HG03442 (cell line): ENCODE results near the gene SVOP.
"Not testable (repeated sequence)": the region's sequence is repeated elsewhere in the genome, so short reads cannot be mapped to it uniquely, and the experiment has no call there.

Source experiments
- ATAC-seq: cut with Tn5 transposase; IDR thresholded peaks from one replicate; pipeline ENCODE4 v1.9.1; 2021; ENCODE audit warnings: mild to moderate bottlenecking, moderate library complexity; ENCODE audit not compliant: unreplicated experiment

The SVOP gene

GRCh38 chr12:109033239-109034196 lies 12.7 kb upstream of the SVOP start:
- ATAC-seq = no peak

- no peak for ATAC-seq
These were observed 8.5 kb upstream of the SVOP start for GRCh38 chr12:109029411-109029810.

GRCh38 chr12:109028624-109029023 lies 7.8 kb upstream of the SVOP start:
- not testable (repeated sequence) for ATAC-seq

GRCh38 chr12:109027767-109028166 lies 6.9 kb upstream of the SVOP start:
- ATAC-seq = no peak

GRCh38 chr12:109020146-109020795 lies 597 bp downstream of the SVOP start:
- no peak for ATAC-seq

- no peak for ATAC-seq
These were observed 2.6 kb downstream of the SVOP start for GRCh38 chr12:109018296-109018695.

GRCh38 chr12:109016978-109017377 lies 3.9 kb downstream of the SVOP start:
- ATAC-seq = no peak

- no peak for ATAC-seq
These were observed 4.9 kb downstream of the SVOP start for GRCh38 chr12:109016016-109016415.

GRCh38 chr12:109014984-109015765 lies 5.7 kb downstream of the SVOP start:
- ATAC-seq = no peak

GRCh38 chr12:109010259-109010658 lies 10.6 kb downstream of the SVOP start:
- ATAC-seq = no peak

GRCh38 chr12:109009766-109010165 lies 11.1 kb downstream of the SVOP start:
- ATAC-seq = no peak

- ATAC-seq = no peak
These were observed 16.9 kb downstream of the SVOP start for GRCh38 chr12:109004017-109004416.

GRCh38 chr12:108996320-108996719 lies 24.5 kb downstream of the SVOP start:
- ATAC-seq = no peak

GRCh38 chr12:108995370-108995992 lies 25.4 kb downstream of the SVOP start:
- no peak for ATAC-seq

GRCh38 chr12:108990103-108990502 lies 30.8 kb downstream of the SVOP start:
- not testable (repeated sequence) for ATAC-seq

- ATAC-seq = no peak
These were observed 31.5 kb downstream of the SVOP start for GRCh38 chr12:108989376-108989775.

GRCh38 chr12:108985750-108986149 lies 35.1 kb downstream of the SVOP start:
- no peak for ATAC-seq

GRCh38 chr12:108983227-108983626 lies 37.6 kb downstream of the SVOP start:
- no peak for ATAC-seq

- ATAC-seq = no peak
These were observed 38.1 kb downstream of the SVOP start for GRCh38 chr12:108982621-108983219.

- ATAC-seq = no peak
These were observed 39.0 kb downstream of the SVOP start for GRCh38 chr12:108981835-108982234.
